Fibroblast of pulmonary artery (primary cell): Measurements from ENCODE around the gene RAX.

Experiments
- DNase-seq: peaks from one replicate; pipeline ENCODE4 v3.0.0-alpha.2; 2010; ENCODE audit warnings: low read depth
- H3K4me3 ChIP-seq: replicated peaks from 2 replicates; pipeline ENCODE4 v1.5.1; 2011; ENCODE audit warnings: low read depth, mild to moderate bottlenecking, control low read depth, low read length, moderate library complexity
- TF ChIP-seq, protein P1 (sequence below): IDR thresholded peaks from 2 replicates; pipeline ENCODE4 v1.5.1; 2011; ENCODE audit warnings: mild to moderate bottlenecking, control low read depth, low read length, inconsistent platforms; ENCODE audit errors: missing control alignments

RAX gene

DNA sequence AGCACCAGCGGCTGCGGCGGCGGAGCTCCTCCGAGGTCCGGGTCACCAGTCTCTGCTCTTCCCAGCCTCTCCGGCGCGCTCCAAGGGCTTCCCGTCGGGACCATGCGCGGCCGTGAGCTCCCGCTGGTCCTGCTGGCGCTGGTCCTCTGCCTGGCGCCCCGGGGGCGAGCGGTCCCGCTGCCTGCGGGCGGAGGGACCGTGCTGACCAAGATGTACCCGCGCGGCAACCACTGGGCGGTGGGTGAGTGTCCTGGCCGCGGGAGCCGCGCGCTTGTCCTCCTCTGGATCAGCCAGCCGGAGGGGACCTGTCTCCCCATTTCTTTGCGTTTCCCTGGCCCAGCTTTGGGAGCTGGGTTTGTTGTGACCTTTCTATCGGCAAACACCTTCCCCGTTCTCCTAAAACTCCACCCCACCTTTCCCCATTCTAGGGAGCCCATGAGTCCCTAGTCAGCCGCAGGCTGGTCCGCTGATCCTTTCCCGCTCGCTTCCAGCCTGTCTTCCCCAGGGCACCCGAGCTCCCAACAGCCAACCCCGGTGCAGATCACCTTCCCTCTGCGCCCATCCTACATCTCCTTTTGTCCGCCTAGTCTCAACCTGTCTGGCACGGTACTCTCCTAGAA lies 53.0 kb downstream of the RAX start:
- TF ChIP-seq, protein P1, sequence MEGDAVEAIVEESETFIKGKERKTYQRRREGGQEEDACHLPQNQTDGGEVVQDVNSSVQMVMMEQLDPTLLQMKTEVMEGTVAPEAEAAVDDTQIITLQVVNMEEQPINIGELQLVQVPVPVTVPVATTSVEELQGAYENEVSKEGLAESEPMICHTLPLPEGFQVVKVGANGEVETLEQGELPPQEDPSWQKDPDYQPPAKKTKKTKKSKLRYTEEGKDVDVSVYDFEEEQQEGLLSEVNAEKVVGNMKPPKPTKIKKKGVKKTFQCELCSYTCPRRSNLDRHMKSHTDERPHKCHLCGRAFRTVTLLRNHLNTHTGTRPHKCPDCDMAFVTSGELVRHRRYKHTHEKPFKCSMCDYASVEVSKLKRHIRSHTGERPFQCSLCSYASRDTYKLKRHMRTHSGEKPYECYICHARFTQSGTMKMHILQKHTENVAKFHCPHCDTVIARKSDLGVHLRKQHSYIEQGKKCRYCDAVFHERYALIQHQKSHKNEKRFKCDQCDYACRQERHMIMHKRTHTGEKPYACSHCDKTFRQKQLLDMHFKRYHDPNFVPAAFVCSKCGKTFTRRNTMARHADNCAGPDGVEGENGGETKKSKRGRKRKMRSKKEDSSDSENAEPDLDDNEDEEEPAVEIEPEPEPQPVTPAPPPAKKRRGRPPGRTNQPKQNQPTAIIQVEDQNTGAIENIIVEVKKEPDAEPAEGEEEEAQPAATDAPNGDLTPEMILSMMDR: no peak
- no peak overlapping the region for H3K4me3 ChIP-seq
- DNase-seq: no peak

DNA sequence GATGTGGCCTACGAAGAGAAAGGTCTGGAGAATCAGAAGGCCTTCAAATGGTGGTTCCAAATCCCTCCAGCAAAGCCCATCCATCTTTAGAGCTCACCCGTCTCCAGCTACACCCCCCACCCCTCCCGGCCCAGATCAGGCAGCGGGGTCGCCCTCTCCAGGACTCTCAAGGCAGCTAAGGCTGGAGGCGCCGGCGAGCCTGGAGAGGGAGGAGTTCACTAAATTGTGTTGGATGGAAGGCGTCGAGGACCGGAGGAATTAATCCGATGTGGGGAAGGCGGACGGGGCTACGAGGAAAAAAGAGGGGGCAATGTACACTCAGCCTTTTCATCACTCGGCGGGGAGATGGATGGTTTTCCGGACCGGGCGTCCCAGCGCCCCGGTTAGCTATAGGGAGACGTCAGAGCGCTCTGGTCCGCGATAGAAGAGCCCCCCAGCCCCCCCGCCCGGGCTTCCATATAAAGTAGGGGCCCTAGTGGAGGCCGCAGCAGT lies 53.5 kb downstream of the RAX start, which contains the start of gene GRP:
GRP (plus strand) TSS at position 487 of the 492 bp plus-strand sequence. CDS start 108 bp downstream, outside the sequence.
- no peak for DNase-seq
- TF ChIP-seq, protein P1: no peak
- H3K4me3 ChIP-seq: no peak within 1 kb of the TSS

DNA sequence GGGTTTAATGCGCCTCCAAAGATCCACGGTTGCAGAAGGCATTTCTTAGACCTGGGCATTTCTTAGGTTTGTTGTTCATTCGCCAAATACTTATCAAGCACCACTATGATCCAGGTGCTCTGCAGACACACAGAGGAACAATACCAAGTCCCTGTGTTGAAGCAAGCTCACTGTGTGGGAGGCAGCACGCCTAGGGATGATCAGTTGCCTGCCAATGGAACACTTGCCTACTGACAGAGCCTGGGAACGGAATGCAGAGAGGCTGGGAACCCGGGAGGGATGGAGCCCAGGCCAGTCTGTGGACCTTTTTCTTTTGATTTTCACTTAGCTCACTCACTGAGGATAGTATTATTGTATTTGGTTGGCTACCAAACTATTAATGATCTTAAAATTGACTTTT lies 55.2 kb downstream of the RAX start:
- TF ChIP-seq, protein P1: no peak
- DNase-seq: no peak

More for the DNA sequence above, 55.2 kb downstream of the RAX start:
- H3K4me3 ChIP-seq: no peak overlapping the region
